Natural killer cell (primary cell): ENCODE measurements around the gene USP10. TPM values are rescaled to one million over a fixed set of nuclear protein-coding genes. Genes with fewer than 3 reads are reported as not detected.

Experiments used
- ATAC-seq, 3 donors: fragments of 150-1000 bp in 2 of 3; fragments of 200-7000 bp in 1 of 3; cut with Tn5 transposase; 1 replicate in 1 of 3; 2 replicates in 2 of 3; pipeline ENCODE4 v1.10.0; 2021; ENCODE audit warnings: mild to moderate bottlenecking in 2 of 3, moderate library complexity in 2 of 3
- DNase-seq, 2 donors: peaks; one replicate each; pipeline versions ENCODE4 v3.0.0 to v3.0.0-alpha.2; 2013 to 2021; ENCODE audit warnings: mixed read lengths in 1 of 2
- H3K27ac ChIP-seq: one replicate; pipeline ENCODE4 v1.5.1; 2013; ENCODE audit warnings: mild to moderate bottlenecking, low read length
- H3K27me3 ChIP-seq: one replicate; pipeline ENCODE4 v1.6.1; 2013; ENCODE audit warnings: low read length; ENCODE audit not compliant: control insufficient read depth, insufficient read depth
- H3K36me3 ChIP-seq: one replicate; pipeline ENCODE4 v1.6.1; 2013; ENCODE audit warnings: low read length; ENCODE audit not compliant: control insufficient read depth, insufficient read depth
- H3K4me1 ChIP-seq: one replicate; pipeline ENCODE4 v1.6.1; 2013; ENCODE audit warnings: low read length; ENCODE audit not compliant: control insufficient read depth, insufficient read depth
- H3K4me3 ChIP-seq: one replicate; pipeline ENCODE4 v1.5.1; 2013; ENCODE audit warnings: low read length
- H3K9me3 ChIP-seq: one replicate; pipeline ENCODE4 v1.6.1; 2013; ENCODE audit warnings: low read length; ENCODE audit not compliant: control insufficient read depth, insufficient read depth
- H3K27ac Mint-ChIP-seq, 2 donors: one replicate each; pipeline ENCODE4 v1.8.0; 2022; ENCODE audit warnings: mild to moderate bottlenecking in 2 of 2, mixed read lengths in 2 of 2, moderate library complexity in 1 of 2
- H3K27me3 Mint-ChIP-seq, 2 donors: one replicate each; pipeline ENCODE4 v1.8.0; 2022; ENCODE audit warnings: low read depth in 2 of 2, mixed read lengths in 2 of 2
- H3K36me3 Mint-ChIP-seq: one replicate; pipeline ENCODE4 v1.8.0; 2022; ENCODE audit warnings: mixed read lengths
- H3K4me1 Mint-ChIP-seq, 2 donors: one replicate each; pipeline ENCODE4 v1.8.0; 2022; ENCODE audit warnings: mixed read lengths in 2 of 2
- H3K4me3 Mint-ChIP-seq: one replicate; pipeline ENCODE4 v1.8.0; 2022; ENCODE audit warnings: mild to moderate bottlenecking, moderate library complexity, mixed read lengths
- H3K9me3 Mint-ChIP-seq, 2 donors: one replicate each; pipeline ENCODE4 v1.8.0; 2022; ENCODE audit warnings: mixed read lengths in 2 of 2
- CTCF ChIP-seq: fragments of 200-600 bp; IDR thresholded peaks from one replicate; pipeline ENCODE4 v1.8.0; 2022; ENCODE audit warnings: antibody characterized with exemption
- WGBS: methylation state at CpG from one replicate; pipeline ENCODE4 v1.1.7; 2013; ENCODE audit warnings: missing lambda C conversion rate; ENCODE audit not compliant: insufficient coverage; 5-methylcytosine and 5-hydroxymethylcytosine counted together
- intact Hi-C: fragments of 100-400 bp; cut with micrococcal nuclease; formaldehyde crosslinking; loops from one replicate; pipeline ENCODE4 v1.14.2; 2022
- total RNA-seq, 4 donors: library from RNA; stranded (reverse); fragments of 120-200 nt in 1 of 4; gene quantifications; one replicate each; pipeline versions ENCODE4 v1.2.3 to v1.2.4, GENCODE V29; 2013 to 2022

The USP10 gene
- total RNA-seq, 3 donors from 2014 or later (not counting 1 experiment from before 2014, with no cell fraction given), result 78.4 to 103 (median 100) TPM

- no peaks in the 10 kb centered on the region for H3K27me3 Mint-ChIP-seq
- DNase-seq (peak; percentile 78 to 87), ATAC-seq (peak; percentile 91 to 99 (median 99))
- Histone ChIP-seq H3K4me1 (peaks cover 3% of the 10 kb centered on the region), H3K4me3 (no peak overlapping the region), H3K27ac (no peak overlapping the region), H3K36me3 (no peaks in the 10 kb centered on the region), H3K27me3 (no peaks in the 10 kb centered on the region), H3K9me3 (no peaks in the 10 kb centered on the region)
- no peaks in the 10 kb centered on the region for H3K36me3 Mint-ChIP-seq
- H3K4me3 Mint-ChIP-seq, result no peak overlapping the region
- peak; percentile 91 for TF ChIP-seq CTCF
- 58% methylated on average over 26 of the region's 26 CpGs for WGBS
- H3K9me3 Mint-ChIP-seq, result no peaks in the 10 kb centered on the region
- H3K4me1 Mint-ChIP-seq, result no peaks in the 10 kb centered on the region
- H3K27ac Mint-ChIP-seq, result no peak overlapping the region
- intact Hi-C loops, result loop anchor here (1.0 kb wide), 1 partner anchor 54 kb away; no protein-coding TSS in a partner anchor
These were observed 27.3 kb upstream of the USP10 start for GRCh38 chr16:84672276-84673202.

GRCh38 chr16:84673203-84673535 is 26.6 kb upstream of the USP10 start:
- no peak for TF ChIP-seq CTCF
- intact Hi-C loops, result no loop called here
- ATAC-seq (no peak), DNase-seq (no peak)
- H3K4me3 Mint-ChIP-seq, result no peak overlapping the region
- H3K9me3 Mint-ChIP-seq, result no peaks in the 10 kb centered on the region
- H3K4me1 ChIP-seq, result peaks cover 3% of the 10 kb centered on the region
- peaks cover 0 to 5% of the 10 kb centered on the region in 2 donors for H3K27me3 Mint-ChIP-seq
- no peaks in the 10 kb centered on the region for H3K36me3 Mint-ChIP-seq
- H3K27ac Mint-ChIP-seq, result no peak overlapping the region
- H3K36me3 ChIP-seq, result no peaks in the 10 kb centered on the region
- H3K9me3 ChIP-seq, result no peaks in the 10 kb centered on the region
- no peaks in the 10 kb centered on the region for H3K4me1 Mint-ChIP-seq
- H3K27ac ChIP-seq, result no peak overlapping the region
- WGBS, result 91% methylated on average over 3 of the region's 3 CpGs
- H3K27me3 ChIP-seq, result no peaks in the 10 kb centered on the region
- no peak overlapping the region for H3K4me3 ChIP-seq

GRCh38 chr16:84673561-84673960 is 26.2 kb upstream of the USP10 start:
- peaks cover 3% of the 10 kb centered on the region for H3K4me1 ChIP-seq
- peaks cover 0 to 6% of the 10 kb centered on the region in 2 donors for H3K27me3 Mint-ChIP-seq
- no peak overlapping the region for H3K27ac ChIP-seq
- H3K4me1 Mint-ChIP-seq, result no peaks in the 10 kb centered on the region
- no peak overlapping the region for H3K4me3 ChIP-seq
- H3K9me3 Mint-ChIP-seq, result no peaks in the 10 kb centered on the region
- H3K36me3 ChIP-seq, result no peaks in the 10 kb centered on the region
- 80% methylated on average over 3 of the region's 3 CpGs for WGBS
- no peak overlapping the region for H3K27ac Mint-ChIP-seq
- no peak for TF ChIP-seq CTCF
- no peak overlapping the region for H3K4me3 Mint-ChIP-seq
- H3K27me3 ChIP-seq, result no peaks in the 10 kb centered on the region
- no peaks in the 10 kb centered on the region for H3K9me3 ChIP-seq
- H3K36me3 Mint-ChIP-seq, result no peaks in the 10 kb centered on the region
- no peak for ATAC-seq
- intact Hi-C loops, result no loop called here
- DNase-seq, result no peak
